Stimulated activated CD4-positive, alpha-beta T cell treated with anti-CD3 and anti-CD28 coated beads, Interleukin-12 subunit alpha, Interleukin-12 subunit beta, amount 100 ng/mL, for 4 hours (primary cell): Measurements from ENCODE around the gene HGS.
"Not testable (repeated sequence)": the region's sequence is repeated elsewhere in the genome, so short reads cannot be mapped to it uniquely, and the experiment has no call there.

Experiments
- DNase-seq: peaks from one replicate; pipeline ENCODE4 v3.0.0-alpha.2; 2020

The HGS gene

GRCh38 chr17:81656118-81656743 is 27.6 kb upstream of the HGS start, which contains the start of gene PDE6G:
Gene PDE6G (minus strand): TSS chr17:81656542. CDS start chr17:81653305, 3,237 bp downstream.
- no peak for DNase-seq

GRCh38 chr17:81656835-81657234 is 27.0 kb upstream of the HGS start:
- no peak for DNase-seq

- no peak for DNase-seq
These were observed 24.8 kb upstream of the HGS start for GRCh38 chr17:81659038-81659437.

GRCh38 chr17:81660441-81660840 is 23.4 kb upstream of the HGS start:
- no peak for DNase-seq

GRCh38 chr17:81662002-81662401 is 21.8 kb upstream of the HGS start:
- no peak for DNase-seq

GRCh38 chr17:81664051-81664470 is 19.8 kb upstream of the HGS start:
- no peak for DNase-seq

- DNase-seq, result peak; percentile 60
These were observed 18.4 kb upstream of the HGS start for GRCh38 chr17:81665205-81666091.

- peak; percentile 34 for DNase-seq
These were observed 17.8 kb upstream of the HGS start for GRCh38 chr17:81666092-81666341.

- peak; percentile 90 for DNase-seq
These were observed 17.2 kb upstream of the HGS start, which contains the start of the genes CCDC137 and OXLD1 for GRCh38 chr17:81666342-81667191. Gene CCDC137 (plus strand): TSS chr17:81666737. CDS start chr17:81666767, 30 bp downstream. Gene OXLD1 (minus strand): TSS chr17:81666605. CDS start chr17:81666577, 28 bp downstream.

- no peak for DNase-seq
These were observed 16.1 kb upstream of the HGS start for GRCh38 chr17:81667754-81668153.

GRCh38 chr17:81672504-81672903 is 11.3 kb upstream of the HGS start:
- DNase-seq, result no peak

- no peak for DNase-seq
These were observed 10.9 kb upstream of the HGS start for GRCh38 chr17:81672954-81673353.

- no peak for DNase-seq
These were observed 10.1 kb upstream of the HGS start for GRCh38 chr17:81673561-81674258.

GRCh38 chr17:81675515-81676221 is 8.1 kb upstream of the HGS start:
- DNase-seq, result not testable (repeated sequence)

GRCh38 chr17:81676906-81677305 is 6.9 kb upstream of the HGS start:
- DNase-seq, result no peak

GRCh38 chr17:81680150-81680549 is 3.7 kb upstream of the HGS start:
- DNase-seq, result no peak

GRCh38 chr17:81681672-81682071 is 2.1 kb upstream of the HGS start:
- no peak for DNase-seq

GRCh38 chr17:81682565-81683207 is 1.1 kb upstream of the HGS start:
- DNase-seq, result no peak

GRCh38 chr17:81683208-81683583 is 615 bp upstream of the HGS start:
- no peak for DNase-seq

GRCh38 chr17:81684442-81684911 is 666 bp downstream of the HGS start:
- no peak for DNase-seq

- peak; percentile 50 for DNase-seq
These were observed 1.3 kb downstream of the HGS start for GRCh38 chr17:81685108-81685507.
